Muscle of back (tissue), 13 donors: ENCODE data around the gene STX8. TPM values are rescaled to one million over a fixed set of nuclear protein-coding genes. Genes with fewer than 3 reads are reported as not detected.
"Not testable (repeated sequence)": the region's sequence is repeated elsewhere in the genome, so short reads cannot be mapped to it uniquely, and the experiment has no call there.

Experiments used
- DNase-seq, 3 donors: peaks; one replicate each; pipeline versions ENCODE4 v3.0.0 to v3.0.0-alpha.2; 2013
- long read RNA-seq, 9 donors: transcript quantifications; one replicate each; lab custom pipeline, GENCODE V29; 2026
- polyA plus RNA-seq, 10 donors: library from polyadenylated mRNA; unstranded; fragments of 120-200 nt; gene quantifications; one replicate each; pipeline ENCODE4 v1.2.1, GENCODE V29; 2013; ENCODE audit not compliant: insufficient read length in 10 of 10

STX8 gene, protein sequence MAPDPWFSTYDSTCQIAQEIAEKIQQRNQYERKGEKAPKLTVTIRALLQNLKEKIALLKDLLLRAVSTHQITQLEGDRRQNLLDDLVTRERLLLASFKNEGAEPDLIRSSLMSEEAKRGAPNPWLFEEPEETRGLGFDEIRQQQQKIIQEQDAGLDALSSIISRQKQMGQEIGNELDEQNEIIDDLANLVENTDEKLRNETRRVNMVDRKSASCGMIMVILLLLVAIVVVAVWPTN
- 10 to 100 TPM; 43.2 to 49.1 (median 45.6) TPM for polyA plus RNA-seq
- long read RNA-seq, donor 1, transcript STX8-201 (8 exons, 1,246 nt): major isoform, 20 of 25 reads
- long read RNA-seq, donor 1, partial matches to known transcripts: 5 of 25 reads
- long read RNA-seq, donor 1, other reads (novel, unspliced or antisense): 0 of 25 reads
- long read RNA-seq, donor 2, transcript STX8-201 (8 exons, 1,246 nt): major isoform, 11 of 20 reads
- long read RNA-seq, donor 2, partial matches to known transcripts: 7 of 20 reads
- long read RNA-seq, donor 2, other reads (novel, unspliced or antisense): 0 of 20 reads
- long read RNA-seq, donor 3: 0 reads
- long read RNA-seq, donor 4, transcript STX8-201 (8 exons, 1,246 nt): major isoform, 5 of 7 reads
- long read RNA-seq, donor 4, partial matches to known transcripts: 0 of 7 reads
- long read RNA-seq, donor 4, other reads (novel, unspliced or antisense): 0 of 7 reads
- long read RNA-seq, donor 5, transcript STX8-201 (8 exons, 1,246 nt): major isoform, 24 of 27 reads
- long read RNA-seq, donor 5, partial matches to known transcripts: 0 of 27 reads
- long read RNA-seq, donor 5, other reads (novel, unspliced or antisense): 0 of 27 reads
- long read RNA-seq, donor 6, transcript STX8-201 (8 exons, 1,246 nt): major isoform, 20 of 23 reads
- long read RNA-seq, donor 6, partial matches to known transcripts: 0 of 23 reads
- long read RNA-seq, donor 6, other reads (novel, unspliced or antisense): 0 of 23 reads
- long read RNA-seq, donor 7, transcript STX8-201 (8 exons, 1,246 nt): major isoform, 10 of 11 reads
- long read RNA-seq, donor 7, partial matches to known transcripts: 0 of 11 reads
- long read RNA-seq, donor 7, other reads (novel, unspliced or antisense): 0 of 11 reads
- long read RNA-seq, donor 8, transcript STX8-201 (8 exons, 1,246 nt): major isoform, 13 of 16 reads
- long read RNA-seq, donor 8, partial matches to known transcripts: 0 of 16 reads
- long read RNA-seq, donor 8, other reads (novel, unspliced or antisense): 0 of 16 reads
- long read RNA-seq, donor 9, partial matches to known transcripts: 0 of 1 reads
- long read RNA-seq, donor 9, other reads (novel, unspliced or antisense): 0 of 1 reads

GRCh38 chr17:9575381-9576101, at the start of gene STX8:
STX8 (minus strand) TSS chr17:9575820; CDS start chr17:9575808, 12 bp downstream.
- DNase-seq: peak; percentile 86 to 95 (median 87)

GRCh38 chr17:9622961-9623360, 47.3 kb upstream of the STX8 start:
- no peak for DNase-seq

- DNase-seq: no peak
Observed at GRCh38 chr17:9615486-9615885, 39.9 kb upstream of the STX8 start.

GRCh38 chr17:9612006-9612405, 36.4 kb upstream of the STX8 start:
- no peak for DNase-seq

DNA sequence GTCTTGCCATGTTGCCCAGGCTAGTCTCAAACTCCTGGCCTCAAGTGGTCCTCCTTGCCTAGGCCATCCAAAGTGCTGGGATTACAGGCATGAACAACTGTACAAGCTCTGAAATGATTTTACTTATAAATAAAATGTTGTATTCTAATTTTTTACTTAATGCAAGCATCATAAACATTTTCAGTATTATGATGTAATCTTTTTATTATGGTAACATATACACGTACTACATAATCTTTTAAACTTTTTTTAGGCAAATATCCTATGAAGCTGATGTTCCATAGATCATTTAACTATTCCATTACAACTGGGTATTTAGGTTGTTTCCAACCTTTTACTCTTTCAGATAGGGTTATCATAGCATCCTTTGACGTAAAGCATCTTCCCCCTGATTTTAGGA, 35.9 kb upstream of the STX8 start:
- DNase-seq: no peak

- not testable (repeated sequence) for DNase-seq
Observed at GRCh38 chr17:9607058-9607457, 31.4 kb upstream of the STX8 start.

- no peak for DNase-seq
Observed at GRCh38 chr17:9606453-9606852, 30.8 kb upstream of the STX8 start.

DNA sequence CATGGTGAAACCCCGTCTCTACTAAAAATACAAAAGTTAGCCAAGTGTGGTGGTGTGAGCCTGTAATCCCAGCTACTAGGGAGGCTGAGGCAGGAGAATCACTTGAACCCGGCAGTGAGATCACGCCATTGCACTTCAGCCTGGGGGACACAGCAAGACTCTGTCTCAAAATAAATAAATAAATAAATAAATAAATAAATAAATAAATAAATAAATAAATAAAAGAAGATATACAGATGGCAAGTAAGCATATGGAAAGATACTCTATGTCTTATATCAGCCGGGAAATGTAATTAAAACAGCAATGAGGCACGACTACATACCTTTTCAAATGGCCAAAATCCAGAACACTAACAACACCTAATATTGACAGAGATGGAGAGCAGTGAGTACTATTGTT, 29.0 kb upstream of the STX8 start:
- DNase-seq: not testable (repeated sequence)

DNA sequence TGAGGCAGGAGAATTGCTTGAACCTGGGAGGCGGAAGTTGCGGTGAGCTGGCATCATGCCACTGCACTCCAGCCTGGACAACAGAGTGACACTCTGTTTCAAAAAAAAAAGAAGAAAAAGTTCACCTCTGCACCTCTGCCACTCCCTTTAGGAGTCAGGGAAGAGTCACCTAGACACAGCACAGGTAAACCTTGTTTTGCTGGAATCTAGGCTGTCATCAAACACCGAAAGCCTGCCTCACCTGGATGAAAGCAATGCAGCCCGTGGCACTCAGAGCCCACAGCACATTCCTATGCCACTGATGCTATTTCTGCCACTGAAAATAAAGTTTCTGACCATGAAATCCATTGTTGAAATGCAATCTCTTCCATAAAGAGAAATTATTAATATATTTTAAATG, 23.0 kb upstream of the STX8 start:
- DNase-seq: no peak

- not testable (repeated sequence) for DNase-seq
Observed at GRCh38 chr17:9597638-9598037, 22.0 kb upstream of the STX8 start.

DNA sequence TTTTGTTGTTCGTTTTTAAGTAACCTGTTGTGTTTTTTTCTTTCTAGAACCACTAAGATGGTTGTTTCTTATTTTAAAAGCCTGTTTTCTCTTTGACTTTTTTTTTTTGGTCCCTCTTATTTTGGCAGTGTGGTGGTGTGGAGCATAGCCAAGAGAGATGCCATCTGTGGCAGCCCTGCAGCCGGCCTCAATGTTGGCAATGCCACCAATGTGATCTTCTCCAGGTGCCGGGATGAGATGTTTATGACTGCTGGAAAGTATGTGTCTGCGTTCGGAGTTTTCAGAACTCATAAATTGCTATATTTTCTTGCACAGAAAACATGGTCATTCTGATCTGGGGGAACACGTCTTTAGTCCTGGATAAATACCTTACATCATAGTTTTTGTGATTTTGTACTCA, 18.4 kb upstream of the STX8 start:
- no peak for DNase-seq

DNA sequence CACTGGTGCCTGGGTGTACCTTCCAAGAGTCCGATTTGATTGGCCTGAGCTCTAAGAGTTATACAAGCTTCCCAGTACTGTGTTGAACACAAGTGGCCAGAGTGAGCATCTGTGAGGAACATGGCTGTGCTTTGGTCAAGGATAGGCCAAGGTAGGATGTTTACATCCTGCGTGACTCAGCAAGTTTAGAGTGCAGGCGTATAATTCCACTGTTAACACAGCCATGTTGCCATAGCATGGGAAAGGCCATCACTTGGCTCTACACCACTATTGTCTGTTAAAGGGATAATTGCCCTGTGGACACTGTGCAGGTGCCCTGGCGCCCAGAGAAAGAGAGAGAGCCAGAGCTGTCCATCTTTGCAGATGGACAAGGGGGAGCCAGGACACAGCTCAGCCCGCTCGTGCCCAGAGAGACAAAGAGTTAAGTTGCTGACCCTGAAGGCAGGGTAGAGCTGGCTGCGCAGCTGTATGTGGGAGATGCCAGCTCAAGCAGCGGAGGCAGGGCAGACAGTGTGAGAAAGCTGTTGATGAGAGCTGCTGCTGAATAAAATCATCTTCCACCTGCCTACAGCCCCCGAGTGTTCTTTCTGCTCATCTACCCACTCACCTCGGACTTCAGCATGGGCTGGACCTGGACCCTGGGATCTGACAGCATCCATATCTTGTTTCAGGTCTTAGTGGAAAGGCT, 12.5 kb upstream of the STX8 start:
- no peak for DNase-seq

- no peak for DNase-seq
Observed at GRCh38 chr17:9577373-9577709, 1.7 kb upstream of the STX8 start.

GRCh38 chr17:9576521-9577372, 1.1 kb upstream of the STX8 start, which contains the start of gene CFAP52:
CFAP52 (plus strand) TSS chr17:9576642; CDS start chr17:9576696, 54 bp downstream.
- DNase-seq: peak; percentile 60 to 92 (median 82)

DNA sequence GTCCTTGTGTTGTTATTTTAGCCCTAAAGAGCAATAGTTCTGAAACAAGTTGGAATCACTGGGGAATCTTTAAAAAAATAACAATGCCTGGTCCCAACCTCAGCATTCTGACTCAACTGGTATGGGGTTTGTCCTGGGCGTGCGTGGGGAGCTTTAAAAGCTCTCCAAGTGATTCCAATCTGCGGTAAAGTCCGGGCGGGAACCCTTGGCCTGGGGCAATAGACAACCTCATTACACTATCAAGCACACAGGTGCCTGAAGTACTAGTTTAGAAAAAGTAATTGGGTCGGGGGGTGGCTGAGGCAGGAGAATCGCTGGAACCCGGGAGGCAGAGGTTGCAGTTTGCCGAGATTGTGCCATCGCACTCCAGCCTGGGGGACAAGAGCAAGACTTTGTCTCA, 4.4 kb downstream of the STX8 start:
- DNase-seq: no peak

DNA sequence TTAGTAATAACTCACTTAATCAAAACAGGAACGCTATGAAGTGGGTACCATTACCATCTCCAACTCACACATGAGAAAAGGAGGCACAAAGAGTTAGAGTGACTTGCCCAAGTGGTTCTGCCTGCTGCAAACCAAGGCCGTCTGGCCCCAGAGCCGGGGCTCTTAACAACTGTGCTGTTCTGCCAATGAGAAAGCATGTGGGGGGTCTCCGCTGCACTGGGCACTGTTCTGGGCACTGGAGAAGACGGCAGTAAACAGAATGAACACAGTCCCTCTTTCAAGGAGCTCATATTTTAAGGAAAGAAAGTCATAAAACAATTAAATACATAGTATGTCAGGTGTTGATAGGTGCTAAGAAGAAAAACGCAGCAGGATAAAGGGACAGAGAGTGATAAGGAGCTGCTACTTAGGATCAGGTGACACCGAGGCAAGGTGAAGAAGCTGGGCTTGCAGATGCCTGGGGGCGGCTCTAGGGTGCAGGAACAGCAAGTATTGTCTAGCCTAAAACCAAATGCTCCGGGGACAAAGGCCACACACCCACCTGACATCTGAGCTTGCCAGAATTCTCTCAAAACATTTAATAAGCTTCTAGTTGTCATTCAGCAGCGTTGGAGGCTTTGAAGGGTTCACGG, 6.5 kb downstream of the STX8 start:
- DNase-seq: no peak

DNA sequence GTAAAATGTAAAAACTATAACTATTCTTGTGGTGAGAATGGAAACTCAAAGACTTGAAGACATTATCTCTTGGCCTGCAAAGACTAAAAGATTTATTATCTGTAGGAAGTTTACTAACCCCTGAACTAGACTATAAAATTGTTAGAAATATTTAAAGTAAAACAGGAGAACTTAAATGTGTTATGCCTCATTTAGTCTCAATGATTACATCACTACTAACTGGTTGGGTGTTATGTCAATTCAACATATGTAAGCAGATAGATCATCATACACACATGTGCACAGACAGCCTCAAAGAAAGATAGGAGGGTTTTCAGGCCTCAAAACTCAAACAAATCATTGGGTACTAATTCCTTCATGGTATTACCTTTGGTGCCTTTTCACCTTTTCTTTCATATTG, 7.6 kb downstream of the STX8 start:
- no peak for DNase-seq

GRCh38 chr17:9566739-9567138, 8.9 kb downstream of the STX8 start:
- not testable (repeated sequence) for DNase-seq

- DNase-seq: no peak
Observed at GRCh38 chr17:9566067-9566466, 9.6 kb downstream of the STX8 start.
